Stromal cell of bone marrow (primary cell): ENCODE results near the gene MAP3K12.

Experiments
- DNase-seq: peaks from one replicate; pipeline ENCODE4 v3.0.0-alpha.2; 2012; ENCODE audit warnings: low read depth

The MAP3K12 gene

GRCh38 chr12:53492830-53493609 lies 6.2 kb downstream of the MAP3K12 start:
- peak; percentile 77 for DNase-seq

- DNase-seq = no peak
Measured at GRCh38 chr12:53492188-53492587, 7.1 kb downstream of the MAP3K12 start.

GRCh38 chr12:53489242-53489864 lies 9.9 kb downstream of the MAP3K12 start:
- no peak for DNase-seq

- DNase-seq = no peak
Measured at GRCh38 chr12:53486736-53487487, 12.3 kb downstream of the MAP3K12 start.

- no peak for DNase-seq
Measured at GRCh38 chr12:53485955-53486735, 13.1 kb downstream of the MAP3K12 start.

- DNase-seq = no peak
Measured at GRCh38 chr12:53484686-53485575, 14.3 kb downstream of the MAP3K12 start.

GRCh38 chr12:53483979-53484377 lies 15.3 kb downstream of the MAP3K12 start:
- DNase-seq = no peak

- DNase-seq = no peak
Measured at GRCh38 chr12:53483225-53483978, 15.9 kb downstream of the MAP3K12 start.

- no peak for DNase-seq
Measured at GRCh38 chr12:53482626-53483168, 16.6 kb downstream of the MAP3K12 start.

- DNase-seq = no peak
Measured at GRCh38 chr12:53481939-53482586, 17.2 kb downstream of the MAP3K12 start.

- peak; percentile 65 for DNase-seq
Measured at GRCh38 chr12:53481458-53481857, 17.8 kb downstream of the MAP3K12 start.

GRCh38 chr12:53480491-53481442 lies 18.5 kb downstream of the MAP3K12 start:
- no peak for DNase-seq

GRCh38 chr12:53479331-53479730 lies 19.9 kb downstream of the MAP3K12 start:
- no peak for DNase-seq

GRCh38 chr12:53478865-53479264 lies 20.4 kb downstream of the MAP3K12 start:
- peak; percentile 57 for DNase-seq

GRCh38 chr12:53476769-53477209 lies 22.5 kb downstream of the MAP3K12 start:
- no peak for DNase-seq

- DNase-seq = no peak
Measured at GRCh38 chr12:53474819-53475218, 24.4 kb downstream of the MAP3K12 start.

GRCh38 chr12:53474077-53474476 lies 25.2 kb downstream of the MAP3K12 start:
- DNase-seq = no peak

- no peak for DNase-seq
Measured at GRCh38 chr12:53472056-53472582, 27.1 kb downstream of the MAP3K12 start.
